ENCODE measurements around the gene PRUNE1. TPM values are rescaled to one million over a fixed set of nuclear protein-coding genes. Genes with fewer than 3 reads are reported as not detected.

Gene PRUNE1, protein sequence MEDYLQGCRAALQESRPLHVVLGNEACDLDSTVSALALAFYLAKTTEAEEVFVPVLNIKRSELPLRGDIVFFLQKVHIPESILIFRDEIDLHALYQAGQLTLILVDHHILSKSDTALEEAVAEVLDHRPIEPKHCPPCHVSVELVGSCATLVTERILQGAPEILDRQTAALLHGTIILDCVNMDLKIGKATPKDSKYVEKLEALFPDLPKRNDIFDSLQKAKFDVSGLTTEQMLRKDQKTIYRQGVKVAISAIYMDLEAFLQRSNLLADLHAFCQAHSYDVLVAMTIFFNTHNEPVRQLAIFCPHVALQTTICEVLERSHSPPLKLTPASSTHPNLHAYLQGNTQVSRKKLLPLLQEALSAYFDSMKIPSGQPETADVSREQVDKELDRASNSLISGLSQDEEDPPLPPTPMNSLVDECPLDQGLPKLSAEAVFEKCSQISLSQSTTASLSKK
- total RNA-seq: 10 to 100 TPM; 13.3 to 15.9 TPM

DNA sequence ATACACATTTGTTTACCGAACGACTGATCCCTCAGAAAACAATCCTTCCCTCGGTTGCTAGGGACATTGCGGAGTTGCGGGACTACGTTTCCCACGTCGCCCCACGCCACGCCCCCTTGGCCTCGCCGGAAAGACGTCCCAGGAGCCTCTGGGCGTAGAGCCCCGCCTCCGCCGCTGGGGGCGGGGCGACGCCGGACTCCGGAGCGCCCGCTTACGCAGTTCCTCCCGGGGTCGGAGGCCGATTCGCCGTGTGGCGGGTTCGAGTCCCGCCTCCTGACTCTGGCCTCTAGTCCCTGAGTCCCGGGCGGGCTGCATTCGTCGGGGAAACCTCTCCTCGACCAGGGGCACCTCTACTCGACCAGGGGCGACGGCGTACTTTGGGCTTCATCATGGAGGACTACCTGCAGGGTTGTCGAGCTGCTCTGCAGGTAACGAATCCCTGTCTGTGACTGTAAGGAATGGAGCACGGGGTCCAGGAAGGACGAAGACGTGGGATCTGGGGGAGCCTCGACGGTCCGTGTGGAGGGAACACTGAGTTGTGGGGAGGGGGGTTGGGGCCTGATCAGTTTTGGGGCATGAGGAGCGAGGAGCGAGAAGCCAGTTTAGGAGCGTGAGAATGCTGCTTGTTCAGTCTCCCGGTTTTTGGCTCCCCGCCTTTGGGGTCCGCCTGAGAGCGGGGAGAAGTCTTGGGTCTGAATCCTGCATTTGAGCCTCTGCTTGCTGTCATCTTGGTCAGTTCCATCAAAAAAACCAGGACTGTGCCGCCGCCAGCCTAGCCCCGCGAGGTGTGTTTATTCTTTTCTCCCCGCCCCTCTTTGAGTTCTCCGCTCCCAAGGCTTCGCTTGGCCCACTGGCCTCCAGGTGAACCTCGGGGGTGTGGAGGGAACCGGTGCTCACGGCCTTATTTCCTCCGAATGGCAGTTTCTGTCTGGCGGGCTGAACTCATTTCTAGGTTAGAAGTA is at the start of gene PRUNE1:
Gene PRUNE1 (plus strand): TSS at position 206 of the 962 bp plus-strand sequence. CDS start 184 bp downstream, at position 390.
- H3K27me3 Mint-ChIP-seq (ENCODE audit: low read depth): no peaks in the 10 kb centered on the region
- peak within 1 kb of the TSS; percentile 92 for H3K4me3 Mint-ChIP-seq
- intact Hi-C loops (cut with micrococcal nuclease): loop anchor here (1.0 to 10.0 kb wide), 9 partner anchors 40 to 644 kb away; partner anchors contain the start of genes GABPB2, PI4KB, RPRD2 and SETDB1
- peak; percentile 97 for DNase-seq
- peaks cover 56% of the 10 kb centered on the region for H3K4me1 Mint-ChIP-seq (ENCODE audit: low read depth)
- H3K9me3 Mint-ChIP-seq: no peaks in the 10 kb centered on the region
- CTCF ChIA-PET: interaction anchor here (1.0 kb wide), 1 partner anchor 50 kb away, joined by 3 read pairs; the partner anchor contains the start of gene CDC42SE1
- H3K27ac Mint-ChIP-seq: peak within 1 kb of the TSS; percentile 99
- peaks cover 2% of the 10 kb centered on the region for H3K36me3 Mint-ChIP-seq (ENCODE audit: low read depth)

DNA sequence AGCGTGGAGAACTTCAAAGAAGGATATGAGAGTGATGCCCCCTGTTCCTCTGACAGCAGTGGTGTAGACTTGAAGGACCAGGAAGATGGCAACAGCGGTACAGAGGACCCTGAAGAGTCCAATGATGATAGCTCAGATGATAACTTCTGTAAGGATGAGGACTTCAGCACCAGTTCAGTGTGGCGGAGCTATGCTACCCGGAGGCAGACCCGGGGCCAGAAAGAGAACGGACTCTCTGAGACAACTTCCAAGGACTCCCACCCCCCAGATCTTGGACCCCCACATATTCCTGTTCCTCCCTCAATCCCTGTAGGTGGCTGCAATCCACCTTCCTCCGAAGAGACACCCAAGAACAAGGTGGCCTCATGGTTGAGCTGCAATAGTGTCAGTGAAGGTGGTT is 47.6 kb upstream of the PRUNE1 start:
- H3K4me3 Mint-ChIP-seq: no peak overlapping the region
- H3K27me3 Mint-ChIP-seq (ENCODE audit: low read depth): no peaks in the 10 kb centered on the region
- intact Hi-C loops (cut with micrococcal nuclease): no loop called here
- CTCF ChIA-PET: no interaction called here
- peaks cover 15% of the 10 kb centered on the region for H3K4me1 Mint-ChIP-seq (ENCODE audit: low read depth)
- DNase-seq: no peak
- peaks cover 50% of the 10 kb centered on the region for H3K36me3 Mint-ChIP-seq (ENCODE audit: low read depth)
- H3K9me3 Mint-ChIP-seq: no peaks in the 10 kb centered on the region
- peak overlapping the region; percentile 62 for H3K27ac Mint-ChIP-seq

DNA sequence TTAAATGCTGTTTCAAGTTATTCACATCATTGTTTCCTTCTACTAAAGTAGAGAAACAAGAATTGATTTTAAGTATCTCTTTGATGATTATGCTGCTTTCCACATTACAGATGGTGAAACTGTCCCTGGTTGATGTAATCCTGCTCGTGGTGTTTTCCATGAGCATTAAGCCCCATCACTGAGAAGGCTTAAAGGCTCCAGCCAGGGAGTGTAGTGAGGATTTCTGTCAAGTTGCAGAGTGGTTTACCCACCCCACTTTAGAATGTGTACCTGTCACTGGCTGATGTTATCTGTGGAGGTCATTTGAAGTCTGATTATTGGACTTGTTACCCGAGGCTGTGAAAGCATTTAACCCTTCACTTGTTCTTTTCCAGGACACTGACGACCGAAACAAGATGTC is 46.5 kb upstream of the PRUNE1 start:
- H3K9me3 Mint-ChIP-seq: no peaks in the 10 kb centered on the region
- peaks cover 15% of the 10 kb centered on the region for H3K4me1 Mint-ChIP-seq (ENCODE audit: low read depth)
- no peak overlapping the region for H3K4me3 Mint-ChIP-seq
- peak overlapping the region; percentile 32 for H3K27ac Mint-ChIP-seq
- intact Hi-C loops (cut with micrococcal nuclease): no loop called here
- H3K27me3 Mint-ChIP-seq (ENCODE audit: low read depth): no peaks in the 10 kb centered on the region
- DNase-seq: no peak
- H3K36me3 Mint-ChIP-seq (ENCODE audit: low read depth): peaks cover 54% of the 10 kb centered on the region
- CTCF ChIA-PET: interaction anchor here (0.6 kb wide), 1 partner anchor 338 kb away, joined by 4 read pairs; no protein-coding TSS in a partner anchor

DNA sequence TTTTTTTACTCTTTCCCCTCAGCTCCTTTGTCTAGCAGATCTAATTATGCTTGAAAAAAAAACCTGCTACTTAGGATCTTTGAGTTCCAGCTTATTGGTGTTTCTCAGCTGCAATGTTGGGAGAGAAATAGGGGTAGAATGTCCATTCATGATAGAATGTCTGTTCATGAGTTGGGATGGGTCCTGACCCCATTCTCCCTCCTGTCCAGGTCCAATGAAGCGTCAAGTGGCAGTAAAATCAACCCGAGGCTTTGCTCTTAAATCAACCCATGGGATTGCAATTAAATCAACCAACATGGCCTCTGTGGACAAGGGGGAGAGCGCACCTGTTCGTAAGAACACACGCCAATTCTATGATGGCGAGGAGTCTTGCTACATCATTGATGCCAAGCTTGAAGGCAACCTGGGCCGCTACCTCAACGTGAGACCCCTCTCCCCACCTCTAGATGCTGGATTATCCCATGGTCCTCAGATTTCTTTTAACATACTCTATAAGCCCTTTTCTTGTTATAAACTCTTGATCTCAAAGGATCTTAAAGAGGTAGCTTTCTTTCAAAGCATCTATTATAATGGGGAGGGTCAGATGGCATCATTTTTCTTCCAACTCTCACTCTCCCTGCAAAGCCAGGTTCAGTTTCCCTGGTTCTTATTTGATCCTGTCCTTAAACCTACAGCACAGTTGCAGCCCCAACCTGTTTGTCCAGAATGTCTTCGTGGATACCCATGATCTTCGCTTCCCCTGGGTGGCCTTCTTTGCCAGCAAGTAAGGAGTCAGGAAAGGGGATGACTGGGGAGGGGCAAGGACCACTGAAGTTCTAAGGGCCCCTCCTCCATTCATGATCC is 44.7 kb upstream of the PRUNE1 start:
- no peak overlapping the region for H3K4me3 Mint-ChIP-seq
- intact Hi-C loops (cut with micrococcal nuclease): no loop called here
- CTCF ChIA-PET: interaction anchor here (0.9 kb wide), 1 partner anchor 43 kb away, joined by 4 read pairs; the partner anchor contains the start of gene MINDY1

DNA sequence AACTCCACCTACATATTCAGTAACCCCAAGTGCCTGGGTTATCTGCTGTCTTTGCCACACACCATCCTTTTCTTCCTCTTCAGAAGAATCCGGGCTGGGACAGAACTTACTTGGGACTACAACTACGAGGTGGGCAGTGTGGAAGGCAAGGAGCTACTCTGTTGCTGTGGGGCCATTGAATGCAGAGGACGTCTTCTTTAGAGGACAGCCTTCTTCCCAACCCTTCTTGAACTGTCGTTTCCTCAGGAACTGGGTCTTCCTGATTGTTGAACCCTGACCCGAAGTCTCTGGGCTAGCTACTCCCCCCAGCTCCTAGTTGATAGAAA is 44.1 kb upstream of the PRUNE1 start:
- Mint-ChIP-seq H3K9me3 (no peaks in the 10 kb centered on the region), H3K36me3 (ENCODE audit: low read depth) (peaks cover 57% of the 10 kb centered on the region), H3K4me1 (ENCODE audit: low read depth) (peaks cover 12% of the 10 kb centered on the region), H3K4me3 (no peak overlapping the region), H3K27ac (peak overlapping the region; percentile 41), H3K27me3 (ENCODE audit: low read depth) (no peaks in the 10 kb centered on the region)
- DNase-seq: no peak
- intact Hi-C loops (cut with micrococcal nuclease): no loop called here
- CTCF ChIA-PET: interaction anchor here (2.4 kb wide), 1 partner anchor 16 kb away, joined by 9 read pairs; no protein-coding TSS in a partner anchor

More for the DNA sequence above, 44.7 kb upstream of the PRUNE1 start:
- Mint-ChIP-seq H3K4me1 (ENCODE audit: low read depth) (peaks cover 12% of the 10 kb centered on the region), H3K27me3 (ENCODE audit: low read depth) (no peaks in the 10 kb centered on the region), H3K9me3 (no peaks in the 10 kb centered on the region), H3K36me3 (ENCODE audit: low read depth) (peaks cover 58% of the 10 kb centered on the region), H3K27ac (peak overlapping the region; percentile 41)
- no peak for DNase-seq

DNA sequence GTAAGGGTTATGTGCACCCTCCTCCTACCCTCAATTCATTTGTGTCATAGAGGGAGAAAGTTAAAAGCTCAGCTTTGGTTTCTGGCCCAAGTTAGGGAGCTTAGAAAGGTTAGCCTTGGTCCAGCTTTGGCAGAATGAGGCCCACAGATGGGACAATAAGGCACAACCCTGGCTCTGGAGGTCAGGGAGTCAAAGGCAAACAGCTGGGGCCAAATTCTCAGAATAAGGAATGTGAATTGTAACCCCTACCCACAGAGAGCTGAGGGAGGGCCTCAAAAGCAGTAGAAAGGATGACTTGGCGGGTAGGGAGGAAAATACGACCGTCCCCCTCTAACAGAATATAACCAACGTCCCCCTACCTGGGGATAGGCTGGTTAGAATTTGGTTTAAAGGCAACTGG is 42.6 kb upstream of the PRUNE1 start:
- CTCF ChIA-PET: interaction anchor here (0.6 to 2.4 kb wide), 3 partner anchors 8 to 417 kb away, joined by 3 to 9 read pairs (median 3); no protein-coding TSS in a partner anchor
- no peak overlapping the region for H3K27ac Mint-ChIP-seq
- H3K4me3 Mint-ChIP-seq: no peak overlapping the region
- no peaks in the 10 kb centered on the region for H3K9me3 Mint-ChIP-seq
- peaks cover 18% of the 10 kb centered on the region for H3K4me1 Mint-ChIP-seq (ENCODE audit: low read depth)
- no peaks in the 10 kb centered on the region for H3K27me3 Mint-ChIP-seq (ENCODE audit: low read depth)
- peaks cover 47% of the 10 kb centered on the region for H3K36me3 Mint-ChIP-seq (ENCODE audit: low read depth)
- no peak for DNase-seq
- intact Hi-C loops (cut with micrococcal nuclease): no loop called here

DNA sequence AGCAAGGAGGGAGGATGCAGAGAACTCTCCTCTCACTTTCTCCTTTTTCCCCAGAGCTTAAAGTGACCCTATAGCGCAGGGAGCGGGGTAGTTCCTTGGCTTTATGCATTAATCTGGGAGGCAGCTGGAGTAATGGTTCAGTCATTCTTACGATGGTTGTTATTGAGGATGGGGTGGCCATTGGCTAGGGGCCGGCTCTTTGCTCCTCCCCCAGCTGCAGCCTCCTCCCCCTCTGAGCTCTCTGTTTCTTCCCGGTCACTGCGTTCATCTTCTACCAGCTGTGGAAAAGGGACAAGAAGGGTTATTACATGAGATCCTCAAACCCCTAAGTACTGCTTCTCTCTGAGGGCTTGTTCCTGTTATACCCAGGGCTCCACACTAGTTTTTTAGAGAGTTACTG is 42.2 kb upstream of the PRUNE1 start:
- intact Hi-C loops (cut with micrococcal nuclease): no loop called here
- peaks cover 22% of the 10 kb centered on the region for H3K4me1 Mint-ChIP-seq (ENCODE audit: low read depth)
- DNase-seq: no peak
- no peak overlapping the region for H3K4me3 Mint-ChIP-seq
- no peaks in the 10 kb centered on the region for H3K9me3 Mint-ChIP-seq
- no peak overlapping the region for H3K27ac Mint-ChIP-seq
- CTCF ChIA-PET: interaction anchor here (0.6 to 2.4 kb wide), 4 partner anchors 9 to 418 kb away, joined by 3 to 9 read pairs (median 4); no protein-coding TSS in a partner anchor
- no peaks in the 10 kb centered on the region for H3K27me3 Mint-ChIP-seq (ENCODE audit: low read depth)
- H3K36me3 Mint-ChIP-seq (ENCODE audit: low read depth): peaks cover 45% of the 10 kb centered on the region

DNA sequence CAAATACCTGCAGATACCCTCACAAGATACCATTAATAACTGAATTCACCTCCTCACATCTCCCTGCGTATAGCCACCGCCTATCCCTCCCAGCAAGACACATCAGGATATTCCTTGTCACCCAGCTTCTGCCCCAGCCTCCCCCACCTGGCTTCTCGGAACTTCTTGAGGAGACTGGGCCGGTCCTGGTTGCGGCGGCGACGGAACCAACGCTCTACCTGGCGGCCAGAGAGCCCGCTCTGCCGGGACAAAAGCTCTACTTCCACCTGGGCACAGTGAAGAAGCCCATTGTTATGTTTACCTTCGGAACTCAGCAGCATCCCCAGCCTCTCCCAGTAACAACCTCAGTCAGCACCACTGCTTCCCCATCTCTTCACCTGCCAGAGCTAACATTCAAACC is 40.3 kb upstream of the PRUNE1 start:
- CTCF ChIA-PET: interaction anchor here (0.7 to 0.9 kb wide), 2 partner anchors 9 to 19 kb away, joined by 3 read pairs; no protein-coding TSS in a partner anchor
- no peaks in the 10 kb centered on the region for H3K27me3 Mint-ChIP-seq (ENCODE audit: low read depth)
- peaks cover 34% of the 10 kb centered on the region for H3K36me3 Mint-ChIP-seq (ENCODE audit: low read depth)
- no peaks in the 10 kb centered on the region for H3K9me3 Mint-ChIP-seq
- intact Hi-C loops (cut with micrococcal nuclease): no loop called here
- no peak overlapping the region for H3K4me3 Mint-ChIP-seq
- DNase-seq: no peak
- no peak overlapping the region for H3K27ac Mint-ChIP-seq
- peaks cover 29% of the 10 kb centered on the region for H3K4me1 Mint-ChIP-seq (ENCODE audit: low read depth)

DNA sequence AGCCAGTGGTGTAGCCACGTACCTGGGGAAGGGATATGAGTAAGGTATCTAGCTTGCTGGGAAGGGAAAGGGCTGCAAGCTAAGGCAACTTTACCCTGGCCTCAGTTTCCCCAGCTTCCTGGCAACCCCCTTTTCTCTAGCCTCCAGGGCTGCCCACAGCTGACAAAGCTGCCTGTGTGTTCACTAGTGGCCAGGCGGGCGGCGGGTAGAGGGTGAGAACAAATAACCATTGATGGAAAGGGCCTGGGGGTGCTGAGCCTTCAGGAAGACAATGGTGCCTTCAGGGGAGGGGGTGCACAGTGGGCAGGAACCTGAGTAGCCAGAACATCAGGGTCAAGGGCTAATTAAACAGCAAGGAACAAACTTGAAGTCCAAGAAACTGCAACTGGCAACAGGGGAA is 39.8 kb upstream of the PRUNE1 start:
- Mint-ChIP-seq H3K9me3 (no peaks in the 10 kb centered on the region), H3K27ac (no peak overlapping the region), H3K27me3 (ENCODE audit: low read depth) (no peaks in the 10 kb centered on the region), H3K36me3 (ENCODE audit: low read depth) (peaks cover 28% of the 10 kb centered on the region), H3K4me1 (ENCODE audit: low read depth) (peaks cover 33% of the 10 kb centered on the region), H3K4me3 (no peak overlapping the region)
- DNase-seq: no peak
- intact Hi-C loops (cut with micrococcal nuclease): no loop called here
- CTCF ChIA-PET: interaction anchor here (0.7 to 0.9 kb wide), 2 partner anchors 8 to 20 kb away, joined by 3 read pairs; no protein-coding TSS in a partner anchor

DNA sequence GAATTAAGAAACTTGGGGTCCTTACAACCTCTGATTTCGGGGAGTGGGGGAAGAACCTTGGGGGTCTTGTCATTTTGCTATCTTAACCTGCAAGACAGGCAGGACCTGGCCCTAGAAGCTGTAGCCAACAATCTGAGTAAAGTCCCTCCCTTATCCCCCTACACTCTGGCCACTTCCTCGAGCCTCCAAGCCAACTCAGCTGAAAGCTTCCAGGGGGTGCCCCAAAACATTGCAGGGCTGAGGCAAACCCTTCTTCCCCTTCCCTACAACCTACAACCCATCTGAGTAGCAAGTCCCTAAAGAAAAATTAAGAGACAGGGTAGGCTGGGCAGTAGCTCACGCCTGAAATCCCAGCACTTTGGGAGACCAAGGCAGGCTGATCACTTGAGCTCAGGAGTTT is 38.6 kb upstream of the PRUNE1 start:
- H3K36me3 Mint-ChIP-seq (ENCODE audit: low read depth): peaks cover 21% of the 10 kb centered on the region
- intact Hi-C loops (cut with micrococcal nuclease): loop anchor here (10.0 kb wide), 1 partner anchor 605 kb away; the partner anchor contains the start of gene RPRD2

More for the DNA sequence above, 38.6 kb upstream of the PRUNE1 start:
- H3K27ac Mint-ChIP-seq: peak overlapping the region; percentile 46
- CTCF ChIA-PET: interaction anchor here (0.6 kb wide), 2 partner anchors 25 to 30 kb away, joined by 3 to 4 read pairs; no protein-coding TSS in a partner anchor
- DNase-seq: no peak
- no peak overlapping the region for H3K4me3 Mint-ChIP-seq
- H3K27me3 Mint-ChIP-seq (ENCODE audit: low read depth): no peaks in the 10 kb centered on the region
- H3K9me3 Mint-ChIP-seq: no peaks in the 10 kb centered on the region
- peaks cover 33% of the 10 kb centered on the region for H3K4me1 Mint-ChIP-seq (ENCODE audit: low read depth)
